GM12874 (cell line): ENCODE results near the gene MEF2A.

Source experiments
- CTCF ChIP-seq: IDR thresholded peaks from 2 replicates; pipeline ENCODE4 v1.5.1; 2011; ENCODE audit warnings: low read depth, mild to moderate bottlenecking, control low read depth, low read length, moderate library complexity; ENCODE audit not compliant: insufficient read depth

Gene MEF2A

DNA sequence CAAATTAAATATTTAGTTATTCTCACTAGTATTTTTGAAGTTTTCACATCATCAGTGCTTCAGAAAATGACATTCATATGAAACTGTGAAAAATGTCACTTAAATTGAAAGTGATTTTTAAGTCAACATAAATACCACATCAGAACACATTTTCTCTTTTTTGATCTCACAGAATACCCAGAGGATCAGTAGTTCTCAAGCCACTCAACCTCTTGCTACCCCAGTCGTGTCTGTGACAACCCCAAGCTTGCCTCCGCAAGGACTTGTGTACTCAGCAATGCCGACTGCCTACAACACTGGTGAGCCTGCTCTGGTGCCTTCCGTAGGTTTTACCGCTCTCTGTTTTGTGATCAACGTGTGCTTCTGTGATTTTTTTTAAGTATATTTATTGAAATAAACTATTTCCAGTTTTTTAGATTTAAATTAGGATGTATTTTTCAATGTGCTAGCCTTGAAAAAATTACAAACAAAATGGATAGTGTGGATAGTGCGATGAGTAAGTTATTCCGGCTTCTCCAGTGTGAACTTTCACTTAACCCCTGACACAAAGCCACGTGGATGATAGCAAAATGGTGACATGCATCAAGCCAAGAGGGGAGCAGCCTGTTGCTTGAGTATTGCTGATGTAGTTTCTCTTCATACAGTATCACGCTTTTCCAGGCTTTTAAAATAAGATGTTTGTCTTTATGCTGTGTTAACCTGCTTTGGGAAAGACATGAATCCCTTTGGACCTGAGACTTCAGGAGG is 140.9 kb downstream of the MEF2A start:
- no peak for TF ChIP-seq CTCF

DNA sequence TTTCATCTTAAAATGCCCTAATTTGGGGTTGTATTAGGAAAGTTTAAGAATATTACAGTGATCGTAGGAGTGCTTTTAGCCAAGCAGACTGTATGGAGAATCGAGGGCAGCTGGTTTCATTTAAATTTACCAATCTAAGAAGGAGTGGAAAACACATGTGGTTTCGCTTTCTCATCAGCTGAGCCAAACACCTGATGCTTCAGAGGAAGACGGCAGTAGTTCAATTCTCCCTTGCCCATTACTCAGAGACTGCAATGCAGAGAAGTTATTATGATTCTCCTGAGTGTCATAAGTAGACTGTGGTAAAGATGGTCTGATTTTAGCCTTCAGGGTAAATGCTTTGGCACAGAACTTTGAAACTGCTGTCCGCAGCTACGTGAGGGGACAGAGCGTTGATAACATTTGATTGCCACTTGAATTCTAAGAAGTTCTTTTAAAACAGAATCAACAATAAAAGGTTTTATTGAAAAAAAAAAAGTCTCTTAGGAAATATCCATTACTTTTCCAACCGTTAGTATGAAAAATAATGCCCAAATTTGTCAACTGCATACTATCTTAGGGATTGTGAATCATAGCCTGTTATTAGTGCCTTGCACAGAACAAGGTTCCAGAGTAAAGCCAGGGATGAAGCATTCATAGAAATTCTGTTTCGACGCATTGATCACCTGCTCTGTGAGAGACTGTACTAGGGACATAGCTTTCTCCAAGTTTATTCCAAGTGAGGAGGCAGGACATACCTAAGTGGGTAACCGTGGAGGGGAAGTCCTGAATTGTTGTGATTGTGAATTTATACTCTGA is 141.9 kb downstream of the MEF2A start:
- no peak for TF ChIP-seq CTCF

DNA sequence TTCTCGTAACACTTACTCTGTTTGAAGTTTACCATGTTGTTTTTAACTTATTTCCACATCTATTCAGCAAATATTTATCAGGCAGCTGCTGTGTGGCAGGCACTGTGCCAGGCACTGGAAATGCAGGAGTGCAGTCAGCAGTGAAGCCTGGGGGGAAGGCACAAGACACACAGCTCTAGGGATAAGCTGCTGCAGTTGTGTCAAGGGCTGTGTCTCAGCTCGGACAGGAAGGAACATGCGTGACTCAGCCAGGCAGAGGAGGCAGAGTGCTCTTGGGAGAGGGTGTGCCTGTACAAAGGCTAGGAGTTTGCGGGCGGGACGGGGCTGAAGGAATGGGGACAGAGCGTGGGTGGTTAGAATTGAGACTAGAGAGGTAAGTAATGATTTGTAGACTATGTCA is 142.8 kb downstream of the MEF2A start:
- TF ChIP-seq CTCF = no peak

- no peak for TF ChIP-seq CTCF
These were observed 143.6 kb downstream of the MEF2A start for GRCh38 chr15:99709243-99709986.

GRCh38 chr15:99711625-99712024 is 145.8 kb downstream of the MEF2A start:
- TF ChIP-seq CTCF = no peak

DNA sequence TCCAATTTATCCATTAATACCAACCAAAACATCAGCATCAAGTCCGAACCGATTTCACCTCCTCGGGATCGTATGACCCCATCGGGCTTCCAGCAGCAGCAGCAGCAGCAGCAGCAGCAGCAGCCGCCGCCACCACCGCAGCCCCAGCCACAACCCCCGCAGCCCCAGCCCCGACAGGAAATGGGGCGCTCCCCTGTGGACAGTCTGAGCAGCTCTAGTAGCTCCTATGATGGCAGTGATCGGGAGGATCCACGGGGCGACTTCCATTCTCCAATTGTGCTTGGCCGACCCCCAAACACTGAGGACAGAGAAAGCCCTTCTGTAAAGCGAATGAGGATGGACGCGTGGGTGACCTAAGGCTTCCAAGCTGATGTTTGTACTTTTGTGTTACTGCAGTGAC is 146.6 kb downstream of the MEF2A start:
- no peak for TF ChIP-seq CTCF

DNA sequence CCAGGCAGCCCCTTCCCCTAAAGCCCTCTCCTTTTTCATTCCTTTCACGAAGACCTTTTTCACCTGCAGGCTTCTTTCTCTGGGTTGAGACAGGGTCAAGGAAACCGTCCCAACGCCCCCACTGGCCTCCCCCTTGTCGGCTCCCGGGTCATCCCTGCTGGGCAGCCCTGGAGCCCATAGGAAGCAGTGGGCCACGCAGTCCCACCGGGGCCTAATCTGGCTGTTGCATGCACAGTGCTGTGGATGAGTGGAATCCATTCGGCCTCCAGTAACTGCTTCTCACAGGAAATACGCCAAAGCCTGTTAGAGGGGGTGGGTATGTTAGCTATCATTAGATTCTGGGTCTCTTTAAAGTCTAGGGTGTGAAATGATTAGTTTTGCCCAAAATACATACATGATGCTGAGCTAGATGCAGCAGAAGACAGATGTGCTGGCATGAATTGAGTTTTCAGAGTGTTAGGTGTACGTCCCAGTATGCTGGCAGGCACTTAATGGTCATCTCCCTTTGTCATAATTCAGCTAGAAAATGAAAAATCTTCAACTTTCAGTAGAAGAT is 150.8 kb downstream of the MEF2A start:
- no peak for TF ChIP-seq CTCF
